IgD-negative memory B cell (primary cell): ENCODE data around the gene FAT4. TPM values are rescaled to one million over a fixed set of nuclear protein-coding genes. Genes with fewer than 3 reads are reported as not detected.

Experiments used
- H3K27ac Mint-ChIP-seq, 3 donors: one replicate each; pipeline ENCODE4 v1.8.0; 2020 to 2022; ENCODE audit warnings: mild to moderate bottlenecking in 3 of 3, mixed read lengths in 3 of 3, moderate library complexity in 1 of 3
- H3K27me3 Mint-ChIP-seq: one replicate; pipeline ENCODE4 v1.8.0; 2021; ENCODE audit warnings: mixed read lengths
- H3K36me3 Mint-ChIP-seq: one replicate; pipeline ENCODE4 v1.8.0; 2020; ENCODE audit warnings: mild to moderate bottlenecking, mixed read lengths
- H3K4me1 Mint-ChIP-seq, 3 donors: one replicate each; pipeline ENCODE4 v1.8.0; 2020 to 2022; ENCODE audit warnings: mixed read lengths in 3 of 3, mild to moderate bottlenecking in 1 of 3
- H3K4me3 Mint-ChIP-seq, 4 donors: one replicate each; pipeline ENCODE4 v1.8.0; 2020 to 2022; ENCODE audit warnings: mild to moderate bottlenecking in 4 of 4, mixed read lengths in 4 of 4, moderate library complexity in 3 of 4
- H3K9me3 Mint-ChIP-seq, 3 donors: one replicate each; pipeline ENCODE4 v1.8.0; 2020 to 2021; ENCODE audit warnings: mixed read lengths in 3 of 3, mild to moderate bottlenecking in 1 of 3
- polyA plus RNA-seq: library from polyadenylated mRNA; unstranded; fragments of 300-500 nt; fragmentation: Illumina TruSeq; gene quantifications from one replicate; pipeline ENCODE4 v1.2.3, GENCODE V29; 2021

The FAT4 gene
- polyA plus RNA-seq, 1 donor from 2014 or later = not detected

DNA sequence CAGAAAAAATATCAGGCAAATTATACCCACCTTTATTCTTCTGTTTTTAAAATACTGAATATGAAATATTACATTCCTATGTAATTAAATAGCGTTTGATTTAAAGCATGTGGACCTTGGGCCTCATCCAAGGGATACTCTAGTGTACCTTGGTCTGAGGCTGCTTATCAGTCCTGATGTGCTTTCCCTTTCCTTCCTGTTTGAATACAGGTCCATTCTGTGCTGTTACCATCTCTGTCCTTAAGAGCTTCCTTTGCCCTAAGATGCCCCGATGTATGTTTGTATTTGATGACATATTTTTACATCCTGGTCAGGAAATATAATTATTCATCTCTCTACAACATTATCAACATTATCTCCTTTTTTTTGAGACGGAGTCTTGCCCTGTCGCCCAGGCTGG, 24.1 kb downstream of the FAT4 start:
- H3K4me1 Mint-ChIP-seq = no peaks in the 10 kb centered on the region
- no peak overlapping the region for H3K4me3 Mint-ChIP-seq
- no peaks in the 10 kb centered on the region for H3K9me3 Mint-ChIP-seq
- no peak overlapping the region for H3K27ac Mint-ChIP-seq
- H3K36me3 Mint-ChIP-seq = no peaks in the 10 kb centered on the region
- H3K27me3 Mint-ChIP-seq = no peaks in the 10 kb centered on the region

DNA sequence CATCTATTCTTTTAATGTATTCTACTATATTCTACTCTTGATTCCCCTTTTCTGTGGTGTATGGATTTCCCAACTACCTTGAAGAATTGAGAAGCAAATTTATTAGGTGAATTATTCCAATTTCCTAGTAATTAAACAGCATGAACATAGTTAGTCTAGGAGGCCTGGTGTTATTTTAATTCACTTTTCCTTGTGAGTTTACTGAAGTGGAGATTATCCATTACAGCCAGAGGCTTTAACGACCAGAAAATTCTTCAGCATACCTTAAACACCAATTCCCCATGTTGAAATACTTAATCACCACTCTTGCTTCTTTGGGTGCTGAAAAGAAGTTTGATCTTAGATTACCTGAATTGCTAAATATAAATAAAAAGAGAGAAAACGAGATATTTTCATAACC, 29.4 kb downstream of the FAT4 start:
- H3K4me3 Mint-ChIP-seq = no peak overlapping the region
- H3K27ac Mint-ChIP-seq = no peak overlapping the region
- H3K27me3 Mint-ChIP-seq = no peaks in the 10 kb centered on the region
- no peaks in the 10 kb centered on the region for H3K4me1 Mint-ChIP-seq
- H3K9me3 Mint-ChIP-seq = no peaks in the 10 kb centered on the region
- H3K36me3 Mint-ChIP-seq = no peaks in the 10 kb centered on the region

DNA sequence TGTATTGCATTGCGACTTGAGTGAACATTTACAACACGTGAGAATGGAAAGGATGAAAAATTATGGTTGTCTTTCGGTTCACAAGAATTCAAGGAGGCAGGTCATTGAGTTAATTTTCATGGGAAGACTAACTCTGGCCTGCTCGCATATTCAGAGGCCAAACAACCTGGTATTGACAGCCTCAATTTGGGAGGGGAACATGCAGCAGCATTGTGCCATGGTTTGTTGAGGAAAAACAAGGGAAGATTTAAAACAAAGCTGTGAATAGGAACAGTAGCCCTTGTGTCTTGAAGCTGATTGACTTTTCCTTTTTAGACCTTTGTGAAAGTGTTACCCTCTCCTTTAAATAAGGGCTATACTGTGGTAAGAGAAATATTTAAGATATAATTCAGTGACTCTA, 31.9 kb downstream of the FAT4 start:
- Mint-ChIP-seq H3K27me3 (no peaks in the 10 kb centered on the region), H3K27ac (no peak overlapping the region)

DNA sequence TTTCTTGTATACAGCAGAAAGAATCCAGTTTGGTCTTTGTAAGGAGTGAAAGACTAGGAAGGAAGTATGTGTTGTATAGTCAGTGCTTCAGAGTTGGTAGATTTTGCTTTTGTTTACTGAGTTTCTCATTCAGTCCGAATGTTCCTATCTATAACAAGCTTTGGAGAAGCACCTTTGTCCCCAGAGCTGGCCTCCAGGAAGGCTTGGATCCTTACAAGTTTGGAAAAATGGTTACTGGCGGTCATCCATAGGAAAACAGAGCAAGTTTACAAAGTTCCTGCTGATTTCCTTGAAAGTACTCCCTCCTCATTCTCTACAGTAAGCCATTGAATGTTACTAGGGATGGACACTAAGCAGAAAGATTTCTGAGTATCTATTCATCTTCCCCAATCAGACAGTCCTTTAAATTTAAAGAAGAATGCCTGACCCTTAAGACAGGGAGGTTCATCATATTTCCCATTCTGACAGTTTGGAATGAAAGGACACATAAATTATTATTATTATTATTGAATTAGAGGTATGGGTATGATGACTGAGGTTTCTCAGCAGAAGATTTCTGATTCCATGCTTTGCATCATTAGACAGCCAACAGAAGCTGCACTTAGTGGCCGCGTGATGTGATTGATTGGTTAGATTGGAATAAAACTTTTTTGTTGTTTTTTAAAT, 35.8 kb downstream of the FAT4 start:
- Mint-ChIP-seq H3K27ac (no peak overlapping the region), H3K4me1 (no peaks in the 10 kb centered on the region), H3K4me3 (no peak overlapping the region), H3K36me3 (no peaks in the 10 kb centered on the region), H3K27me3 (no peaks in the 10 kb centered on the region), H3K9me3 (peaks cover 0 to 2% (median 2%) of the 10 kb centered on the region in 3 donors)

More for the DNA sequence above, 31.9 kb downstream of the FAT4 start:
- H3K4me1 Mint-ChIP-seq = no peaks in the 10 kb centered on the region
- H3K4me3 Mint-ChIP-seq = no peak overlapping the region
- H3K9me3 Mint-ChIP-seq = peaks cover 0 to 2% (median 0%) of the 10 kb centered on the region in 3 donors
- no peaks in the 10 kb centered on the region for H3K36me3 Mint-ChIP-seq

DNA sequence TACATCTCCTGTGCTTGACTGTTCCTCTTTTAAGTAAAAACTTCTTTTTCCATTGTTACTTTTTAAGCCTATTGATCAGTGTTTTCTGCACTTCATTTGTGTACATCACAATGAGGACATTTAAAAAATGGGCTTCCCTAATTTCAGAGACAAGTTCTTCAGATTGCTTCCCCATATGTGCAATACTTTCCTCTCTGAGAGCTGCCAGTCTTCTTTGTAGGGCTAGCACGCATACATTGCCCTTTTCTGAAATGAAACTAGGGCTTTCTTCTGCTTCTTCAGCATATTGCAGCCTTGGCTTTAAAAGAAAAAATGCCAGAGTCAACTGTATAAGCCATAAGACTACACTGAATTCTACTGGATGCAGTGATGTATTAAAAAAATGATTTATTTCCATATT, 37.8 kb downstream of the FAT4 start:
- H3K27ac Mint-ChIP-seq = no peak overlapping the region
- no peak overlapping the region for H3K4me3 Mint-ChIP-seq
- peaks cover 0 to 2% (median 2%) of the 10 kb centered on the region in 3 donors for H3K9me3 Mint-ChIP-seq
- H3K4me1 Mint-ChIP-seq = no peaks in the 10 kb centered on the region
- no peaks in the 10 kb centered on the region for H3K27me3 Mint-ChIP-seq
- no peaks in the 10 kb centered on the region for H3K36me3 Mint-ChIP-seq

DNA sequence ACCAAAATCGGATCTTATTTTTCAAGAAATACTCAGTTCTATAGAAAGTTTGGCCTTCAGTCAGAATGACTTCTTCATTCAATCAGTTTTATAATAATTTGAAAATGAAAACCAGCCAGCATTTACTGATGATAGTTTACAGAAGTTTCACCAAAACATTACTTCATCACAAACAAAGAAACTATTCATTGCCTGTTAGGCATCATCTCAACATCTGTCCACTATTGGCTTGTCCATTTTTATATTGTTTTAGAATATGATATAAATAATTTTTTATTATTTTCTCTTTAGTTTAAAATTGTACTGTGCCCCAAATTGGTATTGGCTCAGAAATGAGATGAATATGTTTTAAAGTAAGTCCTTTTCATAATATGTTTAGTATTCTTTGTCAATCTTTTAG, 38.4 kb downstream of the FAT4 start:
- no peaks in the 10 kb centered on the region for H3K27me3 Mint-ChIP-seq
- H3K9me3 Mint-ChIP-seq = peaks cover 0 to 2% (median 2%) of the 10 kb centered on the region in 3 donors
- no peaks in the 10 kb centered on the region for H3K4me1 Mint-ChIP-seq
- H3K27ac Mint-ChIP-seq = no peak overlapping the region
- H3K4me3 Mint-ChIP-seq = no peak overlapping the region
- H3K36me3 Mint-ChIP-seq = no peaks in the 10 kb centered on the region

DNA sequence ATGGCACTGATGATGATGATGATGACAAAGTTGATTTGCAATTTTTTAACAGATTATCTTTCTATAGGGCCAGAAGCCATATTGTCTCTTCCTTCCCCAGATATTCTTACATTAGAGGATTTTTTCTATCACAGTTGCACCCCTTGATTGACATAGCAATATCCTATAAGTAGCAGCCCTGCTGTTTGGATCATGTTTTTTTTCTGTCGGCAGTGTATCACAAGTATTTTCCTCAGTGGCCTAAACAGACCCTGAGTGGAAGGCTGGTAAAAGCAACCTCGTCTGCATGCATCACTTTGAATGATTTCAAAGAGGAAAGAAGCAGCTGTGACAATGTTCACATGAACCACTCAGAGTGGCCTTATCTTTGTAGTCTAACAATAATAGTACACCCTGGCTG, 41.0 kb downstream of the FAT4 start:
- Mint-ChIP-seq H3K27ac (no peak overlapping the region), H3K27me3 (no peaks in the 10 kb centered on the region), H3K4me3 (no peak overlapping the region), H3K9me3 (peaks cover 0 to 2% (median 2%) of the 10 kb centered on the region in 3 donors), H3K36me3 (no peaks in the 10 kb centered on the region), H3K4me1 (no peaks in the 10 kb centered on the region)

DNA sequence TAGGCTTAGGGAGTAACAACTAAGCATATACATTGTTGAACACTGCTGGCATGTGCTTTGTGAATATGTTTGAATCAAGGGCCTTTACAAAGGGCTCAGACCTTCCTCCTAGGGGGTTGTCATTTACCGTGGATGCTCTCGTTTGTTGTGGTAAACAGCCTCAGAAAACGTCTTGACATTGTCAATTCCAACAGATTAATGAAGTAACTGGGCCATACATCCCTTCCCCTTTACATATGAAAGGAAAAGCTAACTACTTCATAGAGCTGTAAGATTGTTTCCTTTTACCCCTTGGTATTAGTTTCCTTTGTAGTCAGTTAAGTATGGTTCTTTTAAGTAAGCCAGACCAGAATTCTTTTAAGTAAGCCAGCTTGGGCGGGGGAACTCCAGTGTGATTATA, 42.9 kb downstream of the FAT4 start:
- no peak overlapping the region for H3K4me3 Mint-ChIP-seq
- H3K9me3 Mint-ChIP-seq = peaks cover 0 to 2% (median 0%) of the 10 kb centered on the region in 3 donors
- H3K4me1 Mint-ChIP-seq = no peaks in the 10 kb centered on the region
- no peaks in the 10 kb centered on the region for H3K27me3 Mint-ChIP-seq
- H3K27ac Mint-ChIP-seq = no peak overlapping the region
- no peaks in the 10 kb centered on the region for H3K36me3 Mint-ChIP-seq

DNA sequence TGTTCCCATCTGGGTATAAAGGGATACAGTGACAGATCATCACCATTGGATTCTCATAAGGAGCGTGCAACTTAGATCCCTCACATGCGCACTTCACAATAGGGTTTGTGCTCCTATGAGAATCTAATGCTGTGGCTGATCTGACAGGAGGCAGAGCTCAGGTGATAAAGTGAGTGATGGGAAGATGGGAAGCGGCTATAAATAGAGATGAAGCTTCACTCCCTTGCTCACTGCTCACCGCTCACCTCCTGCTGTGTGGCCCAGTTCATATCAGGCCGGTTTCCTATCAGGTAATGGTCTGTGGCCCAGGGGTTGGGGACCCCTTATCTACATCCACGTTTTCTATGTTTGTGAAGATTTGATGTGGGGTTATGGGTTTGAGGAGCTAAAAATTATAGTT, 43.7 kb downstream of the FAT4 start:
- Mint-ChIP-seq H3K4me1 (no peaks in the 10 kb centered on the region), H3K4me3 (no peak overlapping the region), H3K36me3 (no peaks in the 10 kb centered on the region), H3K9me3 (peaks cover 0 to 2% (median 0%) of the 10 kb centered on the region in 3 donors), H3K27ac (no peak overlapping the region), H3K27me3 (no peaks in the 10 kb centered on the region)

DNA sequence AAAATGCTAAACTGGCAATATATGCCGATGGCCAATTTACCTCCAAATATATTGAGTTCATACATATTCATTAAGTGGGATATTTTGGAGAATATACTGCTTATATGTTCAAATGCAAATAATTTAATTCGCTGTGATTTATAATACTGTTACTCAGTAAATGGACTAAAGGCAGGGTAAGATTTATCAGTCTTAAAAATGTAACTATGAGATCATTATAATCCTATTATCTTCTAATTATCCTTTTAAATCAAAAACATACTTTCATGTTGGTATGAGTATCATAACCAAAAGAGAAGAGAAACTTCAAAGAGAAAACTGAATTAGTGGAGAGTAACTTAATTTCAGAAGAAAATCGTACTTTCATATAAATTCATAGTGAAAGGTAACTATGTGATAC, 44.6 kb downstream of the FAT4 start:
- Mint-ChIP-seq H3K36me3 (no peaks in the 10 kb centered on the region), H3K4me3 (no peak overlapping the region), H3K27me3 (no peaks in the 10 kb centered on the region), H3K27ac (no peak overlapping the region), H3K4me1 (no peaks in the 10 kb centered on the region), H3K9me3 (peaks cover 0 to 1% (median 0%) of the 10 kb centered on the region in 3 donors)

DNA sequence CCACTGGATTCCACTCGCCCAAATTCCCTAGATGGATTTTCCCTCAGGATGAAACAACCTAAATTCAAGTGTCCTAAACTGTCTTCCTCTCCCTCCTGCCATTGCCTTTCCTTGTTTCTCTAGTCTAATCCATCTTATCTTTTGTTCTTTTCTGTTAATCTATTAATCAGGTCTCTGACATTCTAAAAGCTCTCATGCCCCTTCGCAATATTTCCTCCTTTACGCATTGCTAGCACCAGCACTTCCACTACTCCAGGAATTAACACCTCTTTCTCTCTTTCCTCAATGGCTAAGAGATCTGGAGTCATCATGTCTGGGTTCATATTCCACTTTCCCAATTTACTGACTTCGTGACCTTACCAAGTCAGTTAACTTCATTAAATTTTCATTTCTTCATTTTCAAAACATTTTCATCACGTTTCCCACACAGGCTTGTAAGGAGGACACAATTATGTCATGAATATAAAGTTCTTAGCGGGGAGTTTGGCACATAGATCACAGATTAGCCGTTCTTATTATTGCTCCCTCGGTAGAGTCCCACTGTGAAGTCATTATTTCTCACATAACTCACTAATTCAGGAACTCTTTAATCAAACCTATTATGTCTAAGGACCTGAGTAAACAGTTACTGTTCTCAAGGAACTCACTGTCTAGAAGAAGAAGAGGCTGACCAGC, 45.3 kb downstream of the FAT4 start:
- no peaks in the 10 kb centered on the region for H3K9me3 Mint-ChIP-seq
- no peak overlapping the region for H3K27ac Mint-ChIP-seq
- H3K27me3 Mint-ChIP-seq = no peaks in the 10 kb centered on the region
- H3K36me3 Mint-ChIP-seq = no peaks in the 10 kb centered on the region
- H3K4me3 Mint-ChIP-seq = no peak overlapping the region
- no peaks in the 10 kb centered on the region for H3K4me1 Mint-ChIP-seq

DNA sequence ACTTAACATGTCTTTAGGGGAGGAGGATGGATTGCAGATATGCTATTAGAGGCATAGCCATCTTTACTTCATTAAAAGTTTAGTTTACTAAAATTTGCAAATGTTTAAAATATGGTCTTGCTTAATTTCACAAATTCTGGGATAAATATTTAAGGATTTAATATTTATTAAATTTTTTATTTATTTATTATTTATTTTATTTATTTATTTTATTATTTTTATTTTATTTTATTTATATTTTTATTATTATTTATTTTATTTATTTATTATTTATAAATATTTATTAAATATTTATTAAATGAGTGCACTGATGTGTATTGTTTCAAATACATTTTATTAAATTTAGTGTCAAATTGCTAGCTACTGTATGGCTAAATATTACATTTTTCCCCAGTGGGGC, 46.0 kb downstream of the FAT4 start:
- Mint-ChIP-seq H3K27ac (no peak overlapping the region), H3K4me3 (no peak overlapping the region), H3K27me3 (no peaks in the 10 kb centered on the region), H3K4me1 (no peaks in the 10 kb centered on the region), H3K36me3 (no peaks in the 10 kb centered on the region), H3K9me3 (no peaks in the 10 kb centered on the region)
